ENCODE results near the gene TRPM2. TPM values are rescaled to one million over a fixed set of nuclear protein-coding genes. Genes with fewer than 3 reads are reported as not detected.

Gene TRPM2
- total RNA-seq, 1 donor, result 0.36 TPM

- no peaks in the 10 kb centered on the region for H4K20me1 ChIP-seq (ENCODE audit: insufficient read depth, low read length)
- H3K36me3 ChIP-seq (ENCODE audit: insufficient read depth, low read length), result no peaks in the 10 kb centered on the region
- no peak for TF ChIP-seq CTCF (IDR thresholded peaks at IDR 0.05; ENCODE audit: extremely low read depth, low read depth, low read length)
- no peaks in the 10 kb centered on the region for H3K27me3 ChIP-seq (ENCODE audit: insufficient read depth, low read length)
- no peaks in the 10 kb centered on the region for H3K4me1 ChIP-seq (ENCODE audit: insufficient read depth, low read length)
- no peaks in the 10 kb centered on the region for H3K9me3 ChIP-seq (ENCODE audit: low read depth, low read length)
- H3K4me2 ChIP-seq (ENCODE audit: insufficient read depth, low read length), result peak overlapping the region; percentile 32
- DNase-seq (ENCODE audit: insufficient read length, low spot score, missing footprints), result peak; percentile 65
- H3K27ac ChIP-seq (ENCODE audit: low read depth, low read length), result no peak overlapping the region
- H3K4me3 ChIP-seq (ENCODE audit: insufficient read depth, low read length), result no peak overlapping the region
- peak overlapping the region; percentile 41 for H2AFZ ChIP-seq (ENCODE audit: low read length)
- H3K79me2 ChIP-seq (ENCODE audit: insufficient read depth, low read length), result no peaks in the 10 kb centered on the region
These were observed 69.9 kb downstream of the TRPM2 start for GRCh38 chr21:44423312-44423821.

GRCh38 chr21:44423941-44424607 lies 70.7 kb downstream of the TRPM2 start:
- TF ChIP-seq CTCF (IDR thresholded peaks at IDR 0.05; ENCODE audit: extremely low read depth, low read depth, low read length), result no peak
- Histone ChIP-seq H3K9me3 (ENCODE audit: low read depth, low read length) (no peaks in the 10 kb centered on the region), H3K27ac (ENCODE audit: low read depth, low read length) (no peak overlapping the region), H2AFZ (ENCODE audit: low read length) (no peak overlapping the region), H3K36me3 (ENCODE audit: insufficient read depth, low read length) (no peaks in the 10 kb centered on the region), H3K79me2 (ENCODE audit: insufficient read depth, low read length) (no peaks in the 10 kb centered on the region), H3K4me2 (ENCODE audit: insufficient read depth, low read length) (no peak overlapping the region), H3K4me3 (ENCODE audit: insufficient read depth, low read length) (no peak overlapping the region), H3K27me3 (ENCODE audit: insufficient read depth, low read length) (no peaks in the 10 kb centered on the region), H4K20me1 (ENCODE audit: insufficient read depth, low read length) (no peaks in the 10 kb centered on the region), H3K4me1 (ENCODE audit: insufficient read depth, low read length) (no peaks in the 10 kb centered on the region)
- peak; percentile 41 for DNase-seq (ENCODE audit: insufficient read length, low spot score, missing footprints)

DNA sequence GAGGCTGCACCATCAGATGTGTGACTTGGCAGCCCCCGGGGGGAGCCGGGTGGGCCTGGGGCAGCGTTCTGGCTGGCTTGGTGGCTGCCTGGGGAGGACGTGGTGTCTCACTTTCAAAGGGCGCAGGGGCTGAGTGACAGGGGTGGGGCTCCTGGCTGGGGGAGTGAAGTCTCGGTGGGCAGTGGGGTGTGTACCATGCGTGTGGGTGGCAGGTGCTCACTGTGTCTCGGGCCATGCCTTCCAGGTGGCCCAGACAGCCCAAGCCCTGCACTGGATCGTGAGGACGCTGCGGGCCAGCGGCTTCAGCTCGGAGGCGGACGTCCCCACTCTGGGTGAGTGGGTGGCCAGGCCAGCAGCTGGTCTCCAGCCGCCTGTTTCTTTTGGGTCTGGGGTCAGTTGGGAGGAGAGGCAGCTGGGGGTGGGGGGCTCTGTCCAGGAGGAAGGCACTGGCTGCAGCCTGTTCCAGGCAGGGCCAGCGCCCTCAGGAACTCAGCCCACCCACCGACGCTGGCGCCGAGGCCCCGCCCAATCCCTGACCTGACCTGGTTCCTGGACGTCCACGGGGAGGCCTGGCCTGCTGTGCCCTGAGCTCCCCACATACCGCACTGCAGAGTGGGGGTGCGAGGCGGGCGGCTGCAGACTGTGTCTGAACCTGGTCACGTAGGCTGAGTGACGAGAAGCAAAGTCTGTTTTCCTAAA lies 71.3 kb downstream of the TRPM2 start:
- Histone ChIP-seq H3K27me3 (ENCODE audit: insufficient read depth, low read length) (no peaks in the 10 kb centered on the region), H3K79me2 (ENCODE audit: insufficient read depth, low read length) (no peaks in the 10 kb centered on the region), H3K36me3 (ENCODE audit: insufficient read depth, low read length) (no peaks in the 10 kb centered on the region), H3K9me3 (ENCODE audit: low read depth, low read length) (no peaks in the 10 kb centered on the region), H3K4me2 (ENCODE audit: insufficient read depth, low read length) (no peak overlapping the region), H4K20me1 (ENCODE audit: insufficient read depth, low read length) (no peaks in the 10 kb centered on the region), H3K4me3 (ENCODE audit: insufficient read depth, low read length) (no peak overlapping the region), H3K4me1 (ENCODE audit: insufficient read depth, low read length) (no peaks in the 10 kb centered on the region), H3K27ac (ENCODE audit: low read depth, low read length) (no peak overlapping the region), H2AFZ (ENCODE audit: low read length) (no peak overlapping the region)
- DNase-seq (ENCODE audit: insufficient read length, low spot score, missing footprints), result peak; percentile 68
- no peak for TF ChIP-seq CTCF (IDR thresholded peaks at IDR 0.05; ENCODE audit: extremely low read depth, low read depth, low read length)

- no peak overlapping the region for H2AFZ ChIP-seq (ENCODE audit: low read length)
- H3K4me3 ChIP-seq (ENCODE audit: insufficient read depth, low read length), result no peak overlapping the region
- H4K20me1 ChIP-seq (ENCODE audit: insufficient read depth, low read length), result no peaks in the 10 kb centered on the region
- no peak overlapping the region for H3K27ac ChIP-seq (ENCODE audit: low read depth, low read length)
- H3K4me1 ChIP-seq (ENCODE audit: insufficient read depth, low read length), result no peaks in the 10 kb centered on the region
- no peak for TF ChIP-seq CTCF (IDR thresholded peaks at IDR 0.05; ENCODE audit: extremely low read depth, low read depth, low read length)
- H3K79me2 ChIP-seq (ENCODE audit: insufficient read depth, low read length), result no peaks in the 10 kb centered on the region
- no peaks in the 10 kb centered on the region for H3K9me3 ChIP-seq (ENCODE audit: low read depth, low read length)
- peak; percentile 35 for DNase-seq (ENCODE audit: insufficient read length, low spot score, missing footprints)
- H3K4me2 ChIP-seq (ENCODE audit: insufficient read depth, low read length), result no peak overlapping the region
- H3K27me3 ChIP-seq (ENCODE audit: insufficient read depth, low read length), result no peaks in the 10 kb centered on the region
- no peaks in the 10 kb centered on the region for H3K36me3 ChIP-seq (ENCODE audit: insufficient read depth, low read length)
These were observed 72.0 kb downstream of the TRPM2 start for GRCh38 chr21:44425307-44425894.

Data from osteoblast (primary cell).